ENCODE results near the gene HSPB8.

HSPB8 gene

DNA sequence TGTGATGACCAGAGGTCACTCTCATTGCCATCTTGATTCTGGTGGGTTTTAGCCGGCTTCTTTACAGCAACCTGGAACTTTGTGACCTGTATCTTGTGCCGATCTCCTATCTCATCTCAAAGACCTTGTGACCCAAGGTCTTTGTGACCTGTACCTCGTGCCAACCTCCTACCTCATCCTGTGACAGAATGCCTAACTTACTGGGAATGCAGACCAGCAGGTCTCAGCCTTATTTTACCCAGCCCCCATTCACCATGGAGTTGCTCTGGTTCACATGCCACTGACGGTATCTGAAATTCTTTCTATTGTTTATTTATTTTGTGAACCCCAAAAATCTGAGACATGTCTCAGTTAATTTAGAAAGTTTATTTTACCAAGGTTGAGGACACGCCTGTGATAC is 7.4 kb upstream of the HSPB8 start:
- no peak for DNase-seq (ENCODE audit: low spot score)

GRCh38 chr12:119171691-119172425 is 6.9 kb upstream of the HSPB8 start:
- no peak for DNase-seq (ENCODE audit: low spot score)

GRCh38 chr12:119175081-119175480 is 3.6 kb upstream of the HSPB8 start:
- DNase-seq (ENCODE audit: low spot score), result no peak

GRCh38 chr12:119176267-119177055 is 2.3 kb upstream of the HSPB8 start:
- DNase-seq (ENCODE audit: low spot score), result peak; percentile 90

- DNase-seq (ENCODE audit: low spot score), result no peak
These were observed 1.7 kb upstream of the HSPB8 start for GRCh38 chr12:119177056-119177325.

DNA sequence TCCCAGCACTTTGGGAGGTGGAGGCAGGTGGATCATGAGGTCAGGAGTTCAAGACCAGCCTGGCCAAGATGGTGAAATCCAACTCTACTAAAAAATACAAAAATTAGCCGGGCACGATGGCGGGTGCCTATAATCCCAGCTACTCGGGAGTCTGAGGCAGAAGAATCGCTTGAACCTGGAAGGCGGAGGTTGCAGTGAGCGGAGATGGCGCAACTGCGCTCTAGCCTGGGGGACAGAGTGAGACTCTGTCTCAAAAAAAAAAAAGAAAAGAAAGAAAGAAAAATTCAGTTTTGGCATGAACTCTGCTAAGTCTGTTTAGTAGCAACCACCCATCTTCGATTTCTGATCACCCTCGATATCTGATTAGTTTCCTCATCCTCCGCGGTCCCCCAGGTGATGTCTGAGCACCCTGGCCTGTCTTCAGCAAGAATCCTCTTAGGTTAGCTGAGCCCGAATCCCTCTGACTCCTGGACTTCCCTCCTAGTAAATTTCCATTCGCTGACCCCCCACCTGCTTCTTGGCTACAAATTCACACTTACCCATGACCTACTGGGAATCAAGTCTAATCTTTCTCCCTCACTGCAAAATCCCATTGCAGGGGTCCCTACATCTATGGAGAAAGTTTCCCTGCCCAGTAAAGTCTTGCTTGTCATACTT is 879 bp upstream of the HSPB8 start:
- DNase-seq (ENCODE audit: low spot score), result no peak

DNA sequence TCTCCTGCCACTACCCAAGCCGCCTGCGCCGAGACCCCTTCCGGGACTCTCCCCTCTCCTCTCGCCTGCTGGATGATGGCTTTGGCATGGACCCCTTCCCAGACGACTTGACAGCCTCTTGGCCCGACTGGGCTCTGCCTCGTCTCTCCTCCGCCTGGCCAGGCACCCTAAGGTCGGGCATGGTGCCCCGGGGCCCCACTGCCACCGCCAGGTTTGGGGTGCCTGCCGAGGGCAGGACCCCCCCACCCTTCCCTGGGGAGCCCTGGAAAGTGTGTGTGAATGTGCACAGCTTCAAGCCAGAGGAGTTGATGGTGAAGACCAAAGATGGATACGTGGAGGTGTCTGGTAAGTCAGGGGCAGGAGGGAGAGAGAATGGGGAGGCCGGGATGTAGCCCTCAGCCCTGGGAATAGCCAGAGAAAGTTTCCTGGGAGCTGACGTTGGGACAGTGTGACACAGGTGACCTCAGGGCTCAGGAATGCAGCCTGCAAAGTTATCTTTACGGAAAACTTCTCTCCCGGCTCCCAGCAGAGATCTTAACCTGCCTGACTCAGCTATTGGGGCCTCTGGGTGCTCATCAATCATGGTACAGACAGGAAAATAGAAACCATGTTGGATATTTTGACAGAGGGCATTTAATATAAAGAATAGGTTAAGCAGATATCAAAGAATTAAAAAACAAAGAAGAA is 747 bp downstream of the HSPB8 start:
- DNase-seq (ENCODE audit: low spot score), result peak; percentile 75

DNA sequence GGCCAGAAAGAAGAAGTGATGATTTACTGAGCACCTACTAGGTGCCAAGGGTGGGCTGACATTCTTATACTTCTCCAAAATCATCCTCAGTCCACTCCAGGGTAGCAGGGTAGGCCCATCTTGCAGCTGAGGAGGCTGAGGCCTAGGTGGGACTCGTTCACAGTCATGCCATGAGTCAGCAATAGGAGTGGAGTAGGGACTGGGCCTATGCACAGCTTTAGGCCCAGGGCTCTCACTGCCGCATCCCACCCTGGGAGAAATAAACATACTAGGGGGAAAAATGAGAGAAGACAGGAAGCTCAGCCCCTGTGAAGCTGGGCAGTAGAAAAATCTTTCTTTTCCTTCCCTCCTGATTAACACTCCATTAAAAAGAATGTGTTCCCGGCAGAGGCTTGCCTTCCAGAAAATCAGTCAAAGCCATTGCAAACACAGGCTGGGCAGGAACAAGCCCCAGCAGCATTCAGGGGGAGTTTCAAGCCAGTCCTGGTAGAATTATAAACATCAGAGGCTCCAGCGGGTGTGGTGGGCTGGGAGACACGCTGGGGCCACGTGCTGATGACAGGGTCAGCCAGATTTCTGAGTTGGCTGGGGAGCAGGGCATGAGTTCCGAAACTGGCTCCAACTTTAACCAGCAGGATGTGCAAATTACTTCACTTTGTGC is 1.8 kb downstream of the HSPB8 start:
- DNase-seq (ENCODE audit: low spot score), result peak; percentile 68

- no peak for DNase-seq (ENCODE audit: low spot score)
These were observed 2.5 kb downstream of the HSPB8 start for GRCh38 chr12:119181202-119181601.

- no peak for DNase-seq (ENCODE audit: low spot score)
These were observed 3.2 kb downstream of the HSPB8 start for GRCh38 chr12:119181944-119182343.

DNA sequence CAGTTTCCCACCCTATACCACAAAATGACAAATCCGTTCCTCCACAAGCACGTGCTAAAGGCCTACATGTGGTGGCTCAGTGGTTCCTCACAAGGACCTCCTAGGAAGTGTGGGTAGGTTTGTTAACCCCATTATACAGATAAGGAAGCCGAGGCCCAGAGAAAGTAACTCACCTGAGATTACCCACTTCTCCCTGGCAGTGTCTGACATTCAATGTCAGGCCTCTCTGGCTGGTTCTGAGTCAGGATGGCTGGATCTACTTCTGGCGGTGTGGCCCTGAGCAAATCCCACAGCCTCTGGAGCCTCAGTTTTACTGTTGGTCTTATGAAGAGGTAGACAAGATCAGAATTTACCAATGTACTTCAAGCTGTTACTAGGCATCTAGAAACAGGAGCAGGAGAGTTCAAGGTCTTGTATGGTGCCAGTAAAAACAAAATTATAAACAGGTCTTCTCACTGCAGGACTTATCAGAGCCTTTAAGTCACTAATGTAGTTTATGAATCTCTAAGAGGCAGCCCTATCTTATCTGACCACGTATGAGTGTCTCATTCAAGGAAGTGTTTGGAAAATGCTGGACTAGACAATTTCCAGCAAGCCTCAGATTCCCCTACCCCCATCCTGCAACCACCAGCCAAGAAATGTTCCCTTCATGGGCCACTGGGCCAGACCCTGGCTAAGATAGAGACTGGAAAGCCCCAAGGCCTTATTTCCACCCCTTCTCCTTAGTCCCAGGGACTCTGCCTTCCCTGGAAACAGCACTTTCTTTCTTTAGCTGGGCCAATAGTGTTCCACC is 4.2 kb downstream of the HSPB8 start:
- DNase-seq (ENCODE audit: low spot score), result peak; percentile 28

- DNase-seq (ENCODE audit: low spot score), result no peak
These were observed 5.4 kb downstream of the HSPB8 start for GRCh38 chr12:119183942-119184695.

DNA sequence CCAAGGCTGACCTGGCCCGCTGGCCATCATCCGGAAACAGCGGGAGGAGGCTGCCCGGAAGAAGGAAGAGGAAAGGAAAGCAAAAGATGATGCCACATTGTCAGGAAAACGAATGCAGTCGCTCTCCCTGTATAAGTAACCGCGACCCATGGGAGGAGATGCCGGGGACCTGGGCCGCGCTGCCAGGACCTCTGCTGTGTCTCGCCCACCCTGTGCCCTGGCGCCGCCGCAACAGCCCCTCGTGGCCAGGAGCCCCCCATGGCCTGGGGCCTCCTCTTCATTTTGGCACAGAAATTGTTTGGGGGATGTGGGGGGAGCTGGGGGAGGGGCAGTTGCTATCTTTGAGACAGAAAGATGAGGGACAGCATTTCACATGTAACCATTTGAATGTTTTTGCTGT is 16.5 kb downstream of the HSPB8 start:
- DNase-seq (ENCODE audit: low spot score), result no peak

DNA sequence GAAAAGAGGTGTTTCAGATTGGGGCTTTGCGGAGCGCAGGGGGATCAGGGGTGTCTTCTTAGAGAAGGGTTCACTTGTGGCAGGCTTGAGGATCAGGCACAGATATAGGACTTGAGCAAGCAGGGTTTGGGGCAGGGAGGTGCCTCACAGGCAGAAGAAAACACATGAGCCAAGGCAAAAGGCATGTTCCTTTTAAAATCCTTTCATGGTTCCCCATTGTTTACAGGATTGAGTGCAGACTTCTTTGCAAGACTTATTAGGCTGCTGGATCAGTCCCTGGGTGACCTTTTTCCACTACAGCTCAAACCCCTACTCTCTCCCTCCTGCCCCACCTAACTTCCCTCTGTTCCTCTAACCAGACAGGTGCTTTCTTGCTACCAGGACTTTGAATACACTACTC is 19.7 kb downstream of the HSPB8 start:
- no peak for DNase-seq (ENCODE audit: low spot score)

DNA sequence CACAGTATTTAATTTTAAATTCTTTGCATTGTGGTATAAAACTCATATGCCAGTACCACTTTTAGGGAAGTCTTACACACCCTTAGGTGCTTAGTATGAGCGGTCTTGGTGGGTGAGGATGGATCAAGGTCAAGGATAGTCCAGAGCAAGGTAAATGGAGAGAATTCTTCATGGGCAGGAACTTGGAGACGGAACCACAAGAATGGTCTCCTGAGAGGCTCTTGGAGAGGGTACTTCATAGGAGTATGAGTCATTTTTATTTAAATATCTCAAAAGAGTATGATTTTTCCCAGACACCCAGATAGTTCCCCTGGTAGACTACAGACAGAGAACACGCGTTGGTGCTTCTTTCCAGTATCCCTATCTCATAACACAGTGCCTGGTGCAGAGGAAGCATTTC is 21.9 kb downstream of the HSPB8 start:
- DNase-seq (ENCODE audit: low spot score), result no peak

DNA sequence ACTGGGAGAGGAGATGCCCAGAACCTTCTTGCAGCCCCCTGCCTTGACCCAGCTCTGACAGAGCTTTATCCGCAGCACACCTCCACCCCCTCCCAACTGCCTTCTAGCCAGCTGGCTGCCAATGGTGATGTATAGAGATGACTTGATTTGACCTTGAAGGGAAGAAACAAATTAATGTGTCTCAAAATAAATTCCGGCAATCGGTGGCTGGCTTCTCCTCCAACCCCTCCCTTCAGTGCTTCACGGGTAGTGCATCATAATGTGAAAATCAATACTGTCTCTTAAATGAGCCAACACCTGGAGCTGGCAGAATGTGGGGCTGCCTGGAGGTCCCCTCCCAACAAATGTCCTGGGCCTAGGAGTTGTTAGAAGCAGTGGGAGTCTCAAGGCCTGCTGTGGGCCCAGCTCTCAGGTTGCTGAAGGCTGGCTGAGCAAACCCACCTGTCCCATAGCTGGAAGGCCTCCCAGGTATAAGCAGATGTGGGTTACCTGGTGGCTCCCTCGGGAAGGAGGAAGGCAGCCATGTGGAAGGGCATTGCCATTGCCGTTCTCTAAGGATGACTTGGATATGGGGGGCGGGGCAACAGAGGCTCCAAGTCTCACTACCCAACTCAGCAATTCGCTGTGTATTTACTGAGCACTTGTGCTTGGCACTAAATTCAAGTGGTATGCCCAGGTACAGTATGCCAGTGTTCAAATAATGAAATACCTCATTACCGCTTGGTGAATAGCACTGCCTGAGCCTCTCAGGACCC is 23.2 kb downstream of the HSPB8 start:
- no peak for DNase-seq (ENCODE audit: low spot score)

DNA sequence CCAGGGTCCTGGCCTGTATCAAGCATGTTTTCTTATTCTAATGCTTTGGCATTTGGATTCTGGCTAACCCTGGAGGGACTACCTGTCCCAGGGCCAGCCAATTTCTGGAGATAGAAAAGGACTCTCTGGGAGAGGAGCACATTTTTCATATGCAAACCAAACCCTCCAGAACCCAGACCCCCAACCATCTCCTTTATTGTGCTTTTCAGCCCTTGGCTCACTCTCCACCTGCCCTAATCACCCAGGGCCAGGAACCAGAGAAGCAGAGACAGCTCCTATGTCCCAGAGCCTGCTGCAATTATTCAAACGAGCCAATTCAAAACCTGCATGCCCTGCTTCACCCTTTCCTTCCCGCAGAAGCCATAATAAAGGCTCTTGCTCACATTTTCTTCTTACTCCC is 23.8 kb downstream of the HSPB8 start:
- DNase-seq (ENCODE audit: low spot score), result no peak

DNA sequence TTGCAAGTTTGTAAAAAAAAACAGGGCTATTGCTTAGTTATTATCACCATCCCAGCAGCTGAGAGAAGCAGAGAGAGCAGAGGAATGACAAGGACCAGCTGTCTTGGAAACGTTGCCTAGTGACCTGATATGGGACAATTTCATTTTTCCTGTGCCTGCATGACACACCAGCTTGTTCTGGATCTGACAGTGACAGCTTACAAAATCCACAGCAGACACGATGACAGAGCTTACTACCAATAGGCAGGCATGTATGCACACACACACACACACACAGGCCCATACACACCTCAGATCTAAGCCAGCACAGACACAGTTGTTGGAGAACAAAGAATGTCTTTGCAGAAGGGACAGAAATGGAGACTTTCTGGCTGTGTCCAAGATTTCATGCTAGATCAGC is 25.4 kb downstream of the HSPB8 start:
- DNase-seq (ENCODE audit: low spot score), result no peak

DNA sequence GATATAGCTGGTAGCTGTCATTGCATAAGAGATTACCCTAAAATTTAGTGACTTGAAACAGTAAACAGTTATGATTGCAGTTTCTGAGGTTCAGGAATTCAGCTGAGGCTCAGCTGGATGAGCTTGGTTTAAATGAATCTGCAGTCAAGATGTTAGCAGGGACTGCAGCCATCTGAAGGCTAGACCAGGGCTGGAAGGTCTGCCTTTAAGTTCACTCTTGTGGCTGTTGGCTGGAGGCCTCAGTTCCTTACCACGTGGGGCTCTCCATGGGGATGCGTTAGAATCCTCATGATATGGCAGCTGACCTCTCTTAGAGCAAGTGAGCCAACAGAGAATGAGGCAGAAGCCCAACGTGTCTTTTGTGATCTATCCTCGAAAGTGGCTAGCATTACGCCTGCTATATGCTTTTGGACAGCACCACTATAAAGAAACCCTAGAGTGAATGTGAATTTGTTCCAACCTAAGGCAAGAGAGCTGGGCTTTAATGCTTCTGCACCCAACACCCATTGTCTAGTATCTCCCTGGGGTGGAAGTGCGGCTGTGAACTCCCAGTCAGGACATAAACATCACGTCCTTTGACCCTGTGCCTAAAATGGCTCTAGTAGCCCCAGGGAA is 26.0 kb downstream of the HSPB8 start:
- DNase-seq (ENCODE audit: low spot score), result no peak

Measured in hepatic stellate cell (primary cell).